ENCODE data around the gene PAQR9. TPM values are rescaled to one million over a fixed set of nuclear protein-coding genes. Genes with fewer than 3 reads are reported as not detected.

The PAQR9 gene
- total and polyA plus RNA-seq, 11 donors = 5.0 to 20.5 (median 13.8) TPM

- H3K36me3 ChIP-seq = no peaks in the 10 kb centered on the region
- no peak for DNase-seq
- peaks cover 0 to 21% (median 0%) of the 10 kb centered on the region in 12 donors for H3K4me1 ChIP-seq
- no peak overlapping the region for H3K27ac ChIP-seq
- intact Hi-C loops (cut with DNase I) = no loop called here
- ATAC-seq = no peak
- peaks cover 0 to 45% (median 8%) of the 10 kb centered on the region in 9 donors for H3K27me3 ChIP-seq
- no peak for TF ChIP-seq POLR2A (IDR thresholded peaks at IDR 0.05)
- TF ChIP-seq CTCF (IDR thresholded peaks at IDR 0.05) = no peak
- 80 to 89% (median 85%) methylated on average over 3 of the region's 3 CpGs for WGBS, 4 donors
- no peak overlapping the region for H3K4me3 ChIP-seq
- no peaks in the 10 kb centered on the region for H3K9me3 ChIP-seq
These were observed 2.1 kb upstream of the PAQR9 start for GRCh38 chr3:142965581-142965980.

- Histone ChIP-seq H3K4me1 (peaks cover 0 to 25% (median 0%) of the 10 kb centered on the region in 12 donors), H3K9me3 (no peaks in the 10 kb centered on the region), H3K27me3 (peaks cover 0 to 62% (median 8%) of the 10 kb centered on the region in 9 donors), H3K36me3 (no peaks in the 10 kb centered on the region), H3K4me3 (peak overlapping the region; percentile 52 to 87 (median 66)), H3K27ac (peak overlapping the region in 10 of 12 donors; percentile 74 to 91 (median 84))
- ATAC-seq (peak in 3 of 4 donors; percentile 45 to 75 (median 67)), DNase-seq (peak in 2 of 5 donors; percentile 37 to 61)
- WGBS, 4 donors = 0 to 1% (median 1%) methylated on average over 30 to 35 of the region's 35 CpGs; no CpG with 5 or more reads in 1 of the 4 donors
- intact Hi-C loops (cut with DNase I) = no loop called here
- TF ChIP-seq CTCF (IDR thresholded peaks at IDR 0.05) (peak in 3 of 12 donors; percentile 11 to 22 (median 16)), POLR2A (IDR thresholded peaks at IDR 0.05) (no peak)
These were observed 299 bp downstream of the PAQR9 start for GRCh38 chr3:142963234-142963515.

DNA sequence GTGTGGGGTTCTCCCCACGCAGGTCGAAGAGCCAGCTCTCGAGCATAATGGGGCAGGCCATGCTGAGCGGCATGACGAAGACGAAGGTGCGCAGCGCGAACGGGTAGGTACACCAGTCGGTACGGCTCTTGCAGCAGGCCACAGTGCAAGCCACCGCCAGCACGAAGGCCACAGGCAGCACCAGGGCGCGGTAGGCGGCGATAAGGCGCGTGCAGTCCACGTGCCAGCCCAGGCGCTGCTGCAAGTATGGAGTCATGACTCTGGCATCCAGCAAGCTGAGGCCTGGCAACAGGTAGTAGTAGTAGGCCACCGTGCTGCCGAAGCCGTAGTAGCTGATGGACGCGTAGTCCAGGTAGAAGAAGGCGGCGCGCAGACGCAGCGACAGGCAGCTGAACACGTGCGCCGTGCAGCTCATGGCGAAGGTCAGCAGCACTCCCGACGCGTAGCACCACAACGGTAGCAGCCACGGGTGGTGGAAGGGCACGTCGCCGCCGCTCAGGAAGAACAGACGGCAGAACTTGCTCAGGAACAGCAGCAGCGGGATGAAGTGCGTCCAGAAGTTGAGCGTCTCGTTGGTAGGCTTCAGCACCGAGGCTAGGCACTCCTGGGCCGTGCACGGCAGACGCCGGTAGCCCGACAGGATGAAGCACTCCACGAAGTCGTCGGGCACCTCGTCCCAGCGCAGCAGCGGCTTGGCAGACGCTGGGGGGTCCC lies 797 bp downstream of the PAQR9 start:
- Histone ChIP-seq H3K4me1 (peaks cover 0 to 29% (median 0%) of the 10 kb centered on the region in 12 donors), H3K4me3 (peak overlapping the region; percentile 52 to 87 (median 66)), H3K9me3 (no peaks in the 10 kb centered on the region), H3K27me3 (peaks cover 0 to 62% (median 8%) of the 10 kb centered on the region in 9 donors), H3K36me3 (no peaks in the 10 kb centered on the region), H3K27ac (peak overlapping the region in 9 of 12 donors; percentile 75 to 91 (median 84))
- 52 to 98% (median 67%) methylated on average over 15 to 63 of the region's 63 CpGs for WGBS, 4 donors
- TF ChIP-seq POLR2A (IDR thresholded peaks at IDR 0.05) = no peak
- TF ChIP-seq CTCF (IDR thresholded peaks at IDR 0.05) = no peak
- intact Hi-C loops (cut with DNase I) = no loop called here
- peak in 3 of 5 donors; percentile 34 to 64 (median 38) for DNase-seq
- peak in 3 of 4 donors; percentile 23 to 35 (median 25) for ATAC-seq

DNA sequence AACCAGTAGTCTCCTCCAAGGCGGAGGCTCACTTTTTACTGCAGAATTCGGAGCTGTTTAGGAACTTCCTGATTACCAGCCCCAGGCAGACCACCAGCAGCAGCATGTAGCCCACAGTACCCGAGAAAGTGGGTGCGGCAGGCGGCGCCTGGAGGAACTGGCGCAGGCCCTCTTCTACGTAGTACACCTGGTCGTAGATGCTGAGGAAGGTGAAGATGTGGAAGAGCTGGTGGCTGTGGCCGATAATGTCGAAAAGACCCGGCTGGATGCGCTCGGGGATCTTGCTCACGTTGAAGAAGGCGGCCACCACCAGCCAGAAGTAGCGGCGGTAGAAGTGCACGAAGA lies 1.3 kb downstream of the PAQR9 start:
- Histone ChIP-seq H3K4me1 (peaks cover 0 to 34% (median 0%) of the 10 kb centered on the region in 12 donors), H3K27me3 (peaks cover 0 to 62% (median 8%) of the 10 kb centered on the region in 9 donors), H3K9me3 (no peaks in the 10 kb centered on the region), H3K27ac (peak overlapping the region in 1 of 12 donors; percentile 16), H3K36me3 (no peaks in the 10 kb centered on the region), H3K4me3 (peak overlapping the region in 6 of 12 donors; percentile 28 to 87 (median 67))
- intact Hi-C loops (cut with DNase I) = no loop called here
- no peak for ATAC-seq
- 95 to 97% (median 96%) methylated on average over 19 of the region's 19 CpGs for WGBS, 4 donors
- TF ChIP-seq POLR2A (IDR thresholded peaks at IDR 0.05) (no peak), CTCF (IDR thresholded peaks at IDR 0.05) (no peak)
- DNase-seq = no peak

All from heart left ventricle (tissue), 16 donors.